ENCODE measurements around the gene HLA-DMA.

GRCh38 chr6:32950010-32950409 lies 2.9 kb downstream of the HLA-DMA start:
- no peak for TF ChIP-seq CTCF (IDR thresholded peaks at IDR 0.05)
- TF ChIP-seq ZFX (IDR thresholded peaks at IDR 0.05; ENCODE audit: borderline replicate concordance), result no peak

Data from 22Rv1 (cell line).